Hematopoietic multipotent progenitor cell treated with erythropoietin and hydrocortisone succinate and interleukin-3 and kit ligand, for 8 days (in vitro differentiated cells): Measurements from ENCODE around the gene ABCC2.
"Not testable (repeated sequence)": the region's sequence is repeated elsewhere in the genome, so short reads cannot be mapped to it uniquely, and the experiment has no call there.

Experiments used
- DNase-seq: peaks from one replicate; pipeline ENCODE4 v3.0.0-alpha.2; 2015

The ABCC2 gene

GRCh38 chr10:99812177-99812576 is 29.7 kb downstream of the ABCC2 start:
- DNase-seq: no peak

GRCh38 chr10:99814143-99814542 is 31.7 kb downstream of the ABCC2 start:
- DNase-seq: no peak

- DNase-seq: no peak
Observed at GRCh38 chr10:99815621-99816020, 33.2 kb downstream of the ABCC2 start.

GRCh38 chr10:99827936-99828335 is 45.5 kb downstream of the ABCC2 start:
- no peak for DNase-seq

- DNase-seq: no peak
Observed at GRCh38 chr10:99828464-99828863, 46.0 kb downstream of the ABCC2 start.

GRCh38 chr10:99832439-99832838 is 50.0 kb downstream of the ABCC2 start:
- no peak for DNase-seq

GRCh38 chr10:99834410-99834809 is 52.0 kb downstream of the ABCC2 start:
- DNase-seq: no peak

GRCh38 chr10:99835947-99836346 is 53.5 kb downstream of the ABCC2 start:
- no peak for DNase-seq

- DNase-seq: no peak
Observed at GRCh38 chr10:99836711-99837110, 54.3 kb downstream of the ABCC2 start.

- DNase-seq: not testable (repeated sequence)
Observed at GRCh38 chr10:99840859-99841258, 58.4 kb downstream of the ABCC2 start.

- no peak for DNase-seq
Observed at GRCh38 chr10:99841746-99842145, 59.3 kb downstream of the ABCC2 start.

GRCh38 chr10:99843310-99843709 is 60.9 kb downstream of the ABCC2 start:
- DNase-seq: no peak

GRCh38 chr10:99844433-99844955 is 62.1 kb downstream of the ABCC2 start:
- no peak for DNase-seq

- peak; percentile 81 for DNase-seq
Observed at GRCh38 chr10:99845837-99846382, 63.5 kb downstream of the ABCC2 start.

GRCh38 chr10:99849057-99849456 is 66.6 kb downstream of the ABCC2 start:
- DNase-seq: no peak

- DNase-seq: no peak
Observed at GRCh38 chr10:99849536-99849935, 67.1 kb downstream of the ABCC2 start.

GRCh38 chr10:99850021-99850766 is 67.8 kb downstream of the ABCC2 start:
- no peak for DNase-seq

- no peak for DNase-seq
Observed at GRCh38 chr10:99850767-99851340, 68.4 kb downstream of the ABCC2 start.

GRCh38 chr10:99851825-99852224 is 69.4 kb downstream of the ABCC2 start:
- no peak for DNase-seq

GRCh38 chr10:99852481-99853213 is 70.2 kb downstream of the ABCC2 start:
- DNase-seq: no peak

GRCh38 chr10:99853655-99854054 is 71.2 kb downstream of the ABCC2 start:
- no peak for DNase-seq

- DNase-seq: peak; percentile 12
Observed at GRCh38 chr10:99854860-99855259, 72.4 kb downstream of the ABCC2 start.

GRCh38 chr10:99855479-99856071 is 73.1 kb downstream of the ABCC2 start:
- no peak for DNase-seq
